Skeletal muscle satellite cell (primary cell): ENCODE results near the gene TLX2.
"Not testable (repeated sequence)": the region's sequence is repeated elsewhere in the genome, so short reads cannot be mapped to it uniquely, and the experiment has no call there.

Experiments
- H3K27me3 ChIP-seq: 2 replicates; pipeline ENCODE4 v1.7.0; 2013; ENCODE audit warnings: low read length; ENCODE audit not compliant: control insufficient read depth, insufficient read depth
- H3K36me3 ChIP-seq: 2 replicates; pipeline ENCODE4 v1.7.0; 2013; ENCODE audit warnings: mild to moderate bottlenecking, control low read depth, low read length; ENCODE audit not compliant: insufficient read depth
- H3K4me1 ChIP-seq: 2 replicates; pipeline ENCODE4 v1.7.0; 2013; ENCODE audit warnings: low read length; ENCODE audit not compliant: control insufficient read depth, insufficient read depth
- H3K4me2 ChIP-seq: 2 replicates; pipeline ENCODE4 v1.7.0; 2013; ENCODE audit warnings: mild to moderate bottlenecking, low read length
- H3K4me3 ChIP-seq: 2 replicates; pipeline ENCODE4 v1.7.0; 2013; ENCODE audit warnings: low read length
- H3K9ac ChIP-seq: 2 replicates; pipeline ENCODE4 v1.7.0; 2013; ENCODE audit warnings: mild to moderate bottlenecking, low read depth, low read length, moderate library complexity
- H3K9me3 ChIP-seq: replicated peaks from 2 replicates; pipeline ENCODE4 v1.7.0; 2013; ENCODE audit warnings: mild to moderate bottlenecking, control low read depth, low read length

Gene TLX2

DNA sequence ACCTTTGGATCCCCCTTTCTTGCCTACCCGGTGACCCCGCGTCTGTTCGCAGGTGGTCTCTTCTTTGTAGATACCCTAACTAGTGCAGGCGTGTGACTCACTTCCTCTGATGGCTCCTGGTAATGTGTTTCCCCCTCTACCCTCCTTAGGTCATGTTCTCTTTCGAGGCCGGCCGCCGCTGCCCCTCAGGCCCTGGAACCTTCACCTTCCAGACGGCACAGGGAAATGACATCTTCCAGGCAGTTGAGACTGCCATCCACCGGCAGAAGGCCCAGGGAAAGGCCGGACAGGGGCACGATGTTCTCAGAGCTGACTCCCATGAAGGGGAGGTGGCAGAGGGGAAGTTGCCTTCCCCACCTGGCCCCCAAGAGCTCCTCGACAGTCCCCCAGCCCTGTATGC lies 41.9 kb downstream of the TLX2 start:
- Histone ChIP-seq H3K9me3 (no peaks in the 10 kb centered on the region), H3K4me1 (peaks cover 47% of the 10 kb centered on the region), H3K4me3 (peak overlapping the region; percentile 100), H3K9ac (no peak overlapping the region), H3K4me2 (peak overlapping the region; percentile 98), H3K36me3 (peaks cover 15% of the 10 kb centered on the region), H3K27me3 (no peaks in the 10 kb centered on the region)

DNA sequence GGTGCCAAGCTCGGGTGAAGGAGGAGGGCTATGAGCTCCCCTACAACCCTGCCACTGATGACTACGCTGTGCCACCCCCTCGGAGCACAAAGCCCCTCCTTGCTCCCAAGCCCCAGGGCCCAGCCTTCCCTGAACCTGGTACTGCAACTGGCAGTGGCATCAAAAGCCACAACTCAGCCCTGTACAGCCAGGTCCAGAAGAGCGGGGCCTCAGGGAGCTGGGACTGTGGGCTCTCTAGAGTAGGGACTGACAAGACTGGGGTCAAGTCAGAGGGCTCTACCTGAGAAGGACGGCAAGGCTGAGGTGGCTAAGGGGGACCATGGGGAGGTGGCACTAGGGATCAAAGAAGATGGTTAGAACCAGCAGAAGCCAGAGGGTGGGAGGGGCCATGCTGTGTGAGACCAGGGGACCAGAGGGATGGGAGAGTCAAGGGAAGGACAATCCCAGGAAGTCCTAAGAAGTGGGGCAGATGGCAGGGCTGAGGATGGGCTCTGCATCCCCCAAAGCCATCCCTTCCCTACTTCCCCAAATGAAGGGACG lies 42.7 kb downstream of the TLX2 start:
- Histone ChIP-seq H3K9me3 (no peaks in the 10 kb centered on the region), H3K27me3 (no peaks in the 10 kb centered on the region), H3K4me3 (no peak overlapping the region), H3K9ac (no peak overlapping the region), H3K4me2 (no peak overlapping the region), H3K36me3 (peaks cover 15% of the 10 kb centered on the region), H3K4me1 (peaks cover 42% of the 10 kb centered on the region)

DNA sequence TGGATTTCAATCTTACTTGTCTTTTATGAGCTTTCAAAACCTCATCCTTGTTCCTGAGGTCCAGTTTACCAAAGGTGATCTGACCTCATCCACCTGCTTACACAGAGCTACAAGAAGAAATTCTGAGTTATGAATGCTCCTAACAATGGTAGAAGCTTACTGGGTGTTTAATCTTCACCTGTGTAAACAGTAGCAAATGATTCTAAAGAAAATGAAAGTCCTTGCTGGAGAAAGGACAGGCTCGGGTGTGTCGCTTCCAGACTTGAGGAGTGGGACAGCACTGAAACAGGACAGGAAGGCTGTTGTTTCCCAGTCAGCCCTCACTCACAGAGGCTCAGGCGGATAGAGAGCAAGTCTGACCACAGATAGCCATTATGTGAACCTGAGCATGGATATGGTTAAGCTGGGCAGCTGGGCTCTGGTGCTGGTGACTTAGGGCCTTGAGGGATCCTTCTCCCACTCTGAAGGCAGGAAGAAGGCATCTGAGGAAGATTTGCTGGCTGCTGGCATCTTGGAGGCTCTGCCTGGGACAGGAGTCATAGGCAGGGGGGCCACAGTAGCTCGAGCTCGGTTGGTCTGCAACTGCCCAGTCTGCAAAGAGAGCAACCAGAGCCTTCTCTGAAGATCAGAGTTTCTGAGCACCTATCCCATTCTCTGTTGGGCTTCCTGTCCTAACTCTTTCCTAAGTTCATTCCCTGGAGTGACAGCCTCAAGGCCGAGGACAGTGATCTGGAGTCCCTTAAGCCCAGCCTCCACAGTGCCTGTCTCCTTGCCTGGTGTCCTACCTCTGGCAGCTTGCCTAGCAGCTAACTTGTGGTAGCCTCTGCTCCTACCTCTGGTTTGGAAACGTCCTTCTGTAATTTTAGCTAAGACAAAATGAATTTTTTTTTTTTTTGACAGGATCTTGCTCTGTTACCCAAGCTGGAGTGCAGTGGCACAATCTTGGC lies 44.3 kb downstream of the TLX2 start:
- Histone ChIP-seq H3K27me3 (no peaks in the 10 kb centered on the region), H3K4me3 (no peak overlapping the region), H3K9me3 (no peaks in the 10 kb centered on the region), H3K4me2 (no peak overlapping the region), H3K36me3 (peaks cover 15% of the 10 kb centered on the region), H3K9ac (no peak overlapping the region), H3K4me1 (peaks cover 41% of the 10 kb centered on the region)

DNA sequence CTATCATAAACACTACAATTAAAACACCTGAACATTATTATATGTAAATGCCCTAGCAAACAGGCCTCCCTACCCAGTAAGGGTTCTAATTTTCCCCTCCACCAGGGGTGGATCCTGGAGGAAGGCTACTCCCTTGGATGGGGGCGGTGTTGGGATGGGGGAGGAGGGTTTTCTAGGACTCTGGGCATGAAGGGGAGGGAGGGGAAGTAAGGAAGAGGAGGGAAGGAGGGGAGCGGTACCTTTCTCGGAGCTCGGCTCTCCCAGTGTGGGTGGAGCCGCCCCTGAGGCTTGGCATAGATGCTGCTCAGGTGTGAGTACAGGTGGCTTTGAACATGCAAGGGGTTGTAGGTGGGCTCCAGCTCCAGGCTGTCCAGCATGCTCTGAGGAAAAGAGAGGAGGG lies 45.7 kb downstream of the TLX2 start:
- Histone ChIP-seq H3K27me3 (no peaks in the 10 kb centered on the region), H3K36me3 (peaks cover 15% of the 10 kb centered on the region), H3K9me3 (no peaks in the 10 kb centered on the region), H3K4me2 (no peak overlapping the region), H3K4me3 (no peak overlapping the region), H3K4me1 (peaks cover 52% of the 10 kb centered on the region), H3K9ac (no peak overlapping the region)

DNA sequence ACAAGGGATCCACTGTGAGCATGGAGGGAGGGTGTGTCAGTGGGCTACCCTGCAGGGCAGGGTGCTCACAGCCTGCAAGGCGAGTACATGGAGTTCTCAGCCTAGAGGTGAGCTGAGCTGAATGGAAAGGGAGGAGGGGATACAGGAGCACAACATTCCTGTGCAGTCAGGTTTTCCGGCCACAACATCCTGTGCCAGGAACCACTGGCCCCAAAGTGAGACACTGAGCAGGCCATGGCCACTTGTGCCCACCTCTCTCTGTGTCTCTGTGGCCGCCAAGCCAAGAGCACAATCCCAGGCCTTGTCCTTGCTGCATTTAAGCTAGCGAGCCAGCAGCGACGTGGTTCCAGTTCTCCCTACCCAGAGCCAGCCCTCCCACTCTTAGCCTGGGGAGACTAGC lies 46.3 kb downstream of the TLX2 start:
- Histone ChIP-seq H3K27me3 (no peaks in the 10 kb centered on the region), H3K4me3 (no peak overlapping the region), H3K9ac (no peak overlapping the region), H3K4me1 (peaks cover 47% of the 10 kb centered on the region), H3K36me3 (peaks cover 15% of the 10 kb centered on the region), H3K9me3 (no peaks in the 10 kb centered on the region), H3K4me2 (no peak overlapping the region)

DNA sequence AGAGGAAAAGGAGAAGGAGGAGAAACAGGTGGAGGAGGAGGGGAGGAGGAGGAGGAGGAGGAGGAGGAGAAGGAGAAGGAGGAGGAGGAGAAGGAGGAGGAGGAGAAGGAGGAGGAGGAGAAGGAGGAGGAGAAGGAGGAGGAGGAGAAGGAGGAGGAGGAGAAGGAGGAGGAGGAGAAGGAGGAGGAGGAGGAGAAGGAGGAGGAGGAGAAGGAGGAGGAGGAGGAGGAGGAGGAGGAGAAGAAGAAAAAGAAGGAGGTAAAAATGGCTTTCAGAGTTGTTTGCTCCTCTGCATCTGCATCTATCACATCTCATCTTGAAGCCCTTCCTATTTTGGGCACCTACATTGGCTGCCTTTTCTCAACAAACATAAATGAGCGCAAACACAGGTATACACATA lies 46.8 kb downstream of the TLX2 start:
- peaks cover 47% of the 10 kb centered on the region for H3K4me1 ChIP-seq
- not testable (repeated sequence) for H3K4me2 ChIP-seq

DNA sequence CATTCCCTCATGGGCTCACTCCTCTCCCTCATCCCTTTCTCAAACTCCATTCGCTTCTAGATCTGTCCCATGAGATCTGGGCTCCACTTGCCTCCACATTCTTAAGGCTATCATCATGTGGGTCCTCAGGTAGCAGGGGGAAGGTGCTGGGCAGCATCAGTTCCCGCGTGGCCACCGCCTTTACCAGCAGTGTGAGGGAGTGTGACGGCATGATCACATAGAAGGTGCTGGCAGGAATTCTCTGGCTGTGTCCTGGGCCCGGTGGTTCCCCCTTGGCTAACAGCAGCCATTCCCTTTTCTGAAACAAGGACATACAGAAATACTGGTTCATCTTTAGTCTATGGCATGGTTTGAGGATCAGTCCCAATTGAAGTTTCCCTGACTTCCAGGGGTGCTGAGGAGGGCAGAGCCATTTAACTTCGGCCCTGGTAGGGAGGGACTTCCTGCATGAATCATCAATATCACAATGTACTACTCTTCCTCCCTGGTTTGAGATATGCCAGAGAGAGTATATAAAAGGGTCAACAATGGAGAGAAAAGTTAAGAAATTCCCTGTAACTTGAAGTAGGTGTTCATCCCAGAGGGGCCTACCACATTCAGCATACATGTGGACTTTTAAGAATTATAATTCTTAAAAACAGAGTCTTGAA lies 48.0 kb downstream of the TLX2 start:
- H3K4me2 ChIP-seq: no peak overlapping the region
- H3K4me1 ChIP-seq: peaks cover 55% of the 10 kb centered on the region
- H3K9ac ChIP-seq: no peak overlapping the region
- H3K9me3 ChIP-seq: no peaks in the 10 kb centered on the region
- H3K36me3 ChIP-seq: peaks cover 3% of the 10 kb centered on the region
- H3K27me3 ChIP-seq: no peaks in the 10 kb centered on the region
- H3K4me3 ChIP-seq: no peak overlapping the region

More for the DNA sequence above, 46.8 kb downstream of the TLX2 start:
- not testable (repeated sequence) for H3K9ac ChIP-seq, H3K27me3 ChIP-seq, H3K4me3 ChIP-seq, H3K9me3 ChIP-seq
- peaks cover 15% of the 10 kb centered on the region for H3K36me3 ChIP-seq

DNA sequence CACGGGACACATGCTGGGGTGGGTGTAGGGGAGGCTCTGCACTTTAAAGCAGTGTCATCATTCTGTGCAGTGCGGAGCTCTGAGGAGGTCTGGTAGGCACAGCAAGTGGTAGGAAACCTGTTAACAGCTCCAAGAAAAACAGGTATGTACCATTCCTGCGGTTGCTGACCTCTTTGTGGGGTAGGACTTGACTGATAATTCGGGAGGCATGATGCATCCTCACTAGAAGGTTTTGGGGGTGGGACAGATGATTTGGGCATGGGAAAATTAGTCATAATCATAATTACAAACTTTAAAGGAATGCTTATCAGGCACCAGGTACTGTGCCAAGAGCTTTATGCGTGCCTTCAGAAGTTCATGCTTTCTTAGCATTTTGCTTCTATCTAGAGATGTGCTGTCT lies 50.0 kb downstream of the TLX2 start:
- H3K4me1 ChIP-seq: peaks cover 74% of the 10 kb centered on the region

DNA sequence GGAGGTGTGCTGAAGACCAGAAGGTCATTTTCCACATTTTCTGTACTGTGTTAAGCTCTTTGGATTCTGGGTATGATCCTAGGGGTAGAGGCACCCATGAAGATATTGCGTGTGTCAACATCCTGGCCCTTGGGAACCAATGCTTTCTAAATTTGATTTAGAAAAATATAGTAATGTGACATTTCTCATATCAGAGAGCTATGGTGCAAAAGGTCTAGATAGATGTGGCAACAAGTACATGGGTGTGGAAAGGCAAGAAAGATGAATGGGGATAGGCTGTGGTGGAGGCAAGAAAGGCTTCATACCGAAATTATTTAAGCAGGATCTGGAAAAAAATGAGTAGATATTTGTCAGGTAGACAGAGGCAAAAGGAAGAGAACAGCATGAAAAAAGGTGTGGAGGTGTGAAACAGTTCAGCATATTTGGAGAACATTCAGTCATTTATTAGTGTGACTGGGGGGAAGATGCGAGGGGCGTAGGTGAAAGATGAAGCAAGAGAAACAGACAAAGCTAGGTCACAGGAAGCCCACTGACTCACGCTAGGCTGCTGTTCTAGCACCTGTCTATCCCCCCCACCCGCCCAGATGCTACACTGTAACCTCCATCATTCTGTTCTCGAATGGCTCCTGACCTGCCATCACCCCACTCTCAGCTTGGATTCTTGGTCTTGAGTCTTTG lies 52.0 kb downstream of the TLX2 start:
- H3K36me3 ChIP-seq: no peaks in the 10 kb centered on the region

More for the DNA sequence above, 50.0 kb downstream of the TLX2 start:
- H3K36me3 ChIP-seq: no peaks in the 10 kb centered on the region
- H3K4me2 ChIP-seq: peak overlapping the region; percentile 58
- H3K27me3 ChIP-seq: no peaks in the 10 kb centered on the region
- H3K9me3 ChIP-seq: no peaks in the 10 kb centered on the region
- H3K9ac ChIP-seq: peak overlapping the region; percentile 24
- no peak overlapping the region for H3K4me3 ChIP-seq

DNA sequence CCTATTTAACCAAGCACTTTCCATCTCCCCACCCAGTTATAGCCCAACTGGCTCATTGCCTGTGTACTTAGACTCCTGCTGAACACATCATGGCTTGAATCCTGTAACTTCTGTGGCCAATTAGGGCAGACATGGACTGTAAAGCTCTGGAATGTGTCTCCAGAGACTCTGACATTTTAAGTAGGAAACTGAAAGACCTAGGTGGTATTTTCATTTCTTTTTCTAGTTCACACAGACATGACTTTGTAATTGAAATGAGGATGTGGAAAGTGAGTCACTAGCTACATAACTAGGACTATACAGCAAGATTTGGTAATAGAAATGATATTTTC lies 52.5 kb downstream of the TLX2 start:
- H3K9ac ChIP-seq: no peak overlapping the region
- no peaks in the 10 kb centered on the region for H3K36me3 ChIP-seq
- H3K4me1 ChIP-seq: peaks cover 68% of the 10 kb centered on the region
- no peak overlapping the region for H3K4me3 ChIP-seq
- H3K4me2 ChIP-seq: peak overlapping the region; percentile 3
- H3K9me3 ChIP-seq: no peaks in the 10 kb centered on the region
- H3K27me3 ChIP-seq: no peaks in the 10 kb centered on the region

More for the DNA sequence above, 52.0 kb downstream of the TLX2 start:
- H3K4me2 ChIP-seq: peak overlapping the region; percentile 3
- no peaks in the 10 kb centered on the region for H3K9me3 ChIP-seq
- H3K4me1 ChIP-seq: peaks cover 68% of the 10 kb centered on the region
- no peaks in the 10 kb centered on the region for H3K27me3 ChIP-seq
- H3K9ac ChIP-seq: peak overlapping the region; percentile 1
- no peak overlapping the region for H3K4me3 ChIP-seq
